ENCODE results near the gene IFITM1. TPM values are rescaled to one million over a fixed set of nuclear protein-coding genes. Genes with fewer than 3 reads are reported as not detected.
"Not testable (repeated sequence)": the region's sequence is repeated elsewhere in the genome, so short reads cannot be mapped to it uniquely, and the experiment has no call there.

Gene IFITM1
- total RNA-seq, 2 donors from 2014 or later = 182 to 220 TPM

- peaks cover 0 to 18% of the 10 kb centered on the region in 2 donors for H3K4me1 ChIP-seq (ENCODE audit: control insufficient read depth in 1 of 2, low read depth in 2 of 2)
- ATAC-seq (ENCODE audit: insufficient number of reproducible peaks, low FRiP score, low read depth) (no peak), DNase-seq (ENCODE audit: low spot score) (no peak)
Observed at GRCh38 chr11:303363-303762, 10.5 kb upstream of the IFITM1 start.

GRCh38 chr11:304061-304506 lies 9.8 kb upstream of the IFITM1 start:
- no peaks in the 10 kb centered on the region for H3K27me3 ChIP-seq (replicated peaks; ENCODE audit: insufficient read depth)
- TF ChIP-seq CTCF (IDR thresholded peaks at IDR 0.05) = no peak
- H3K4me1 ChIP-seq (ENCODE audit: control insufficient read depth in 1 of 2, low read depth in 2 of 2) = peaks cover 0 to 22% of the 10 kb centered on the region in 2 donors
- H3K27ac ChIP-seq = no peak overlapping the region
- no peak for ATAC-seq (ENCODE audit: insufficient number of reproducible peaks, low FRiP score, low read depth)
- H3K9me3 ChIP-seq = no peaks in the 10 kb centered on the region
- no peaks in the 10 kb centered on the region for H3K36me3 ChIP-seq
- DNase-seq (ENCODE audit: low spot score) = no peak
- no peak overlapping the region for H3K4me3 ChIP-seq

More at GRCh38 chr11:303363-303762, 10.5 kb upstream of the IFITM1 start:
- no peak for TF ChIP-seq CTCF (IDR thresholded peaks at IDR 0.05)
- H3K27me3 ChIP-seq (replicated peaks; ENCODE audit: insufficient read depth) = no peaks in the 10 kb centered on the region
- no peaks in the 10 kb centered on the region for H3K36me3 ChIP-seq
- no peak overlapping the region for H3K27ac ChIP-seq
- no peak overlapping the region for H3K4me3 ChIP-seq
- no peaks in the 10 kb centered on the region for H3K9me3 ChIP-seq

GRCh38 chr11:304915-305843 lies 8.7 kb upstream of the IFITM1 start:
- H3K9me3 ChIP-seq = no peaks in the 10 kb centered on the region
- TF ChIP-seq CTCF (IDR thresholded peaks at IDR 0.05) = peak; percentile 54
- no peak overlapping the region for H3K4me3 ChIP-seq
- H3K27ac ChIP-seq = peak overlapping the region in 1 of 2 donors; percentile 18
- H3K4me1 ChIP-seq (ENCODE audit: control insufficient read depth in 1 of 2, low read depth in 2 of 2) = peaks cover 6 to 29% of the 10 kb centered on the region in 2 donors
- no peaks in the 10 kb centered on the region for H3K36me3 ChIP-seq
- no peak for DNase-seq (ENCODE audit: low spot score)
- no peak for ATAC-seq (ENCODE audit: insufficient number of reproducible peaks, low FRiP score, low read depth)
- H3K27me3 ChIP-seq (replicated peaks; ENCODE audit: insufficient read depth) = no peaks in the 10 kb centered on the region

GRCh38 chr11:305844-306211 lies 8.0 kb upstream of the IFITM1 start:
- Histone ChIP-seq H3K4me1 (ENCODE audit: control insufficient read depth in 1 of 2, low read depth in 2 of 2) (peaks cover 6 to 29% of the 10 kb centered on the region in 2 donors), H3K27ac (peak overlapping the region; percentile 18 to 58), H3K9me3 (no peaks in the 10 kb centered on the region), H3K36me3 (no peaks in the 10 kb centered on the region), H3K27me3 (replicated peaks; ENCODE audit: insufficient read depth) (no peaks in the 10 kb centered on the region), H3K4me3 (no peak overlapping the region)
- no peak for TF ChIP-seq CTCF (IDR thresholded peaks at IDR 0.05)
- ATAC-seq (ENCODE audit: insufficient number of reproducible peaks, low FRiP score, low read depth) (no peak), DNase-seq (ENCODE audit: low spot score) (no peak)

- ATAC-seq (ENCODE audit: insufficient number of reproducible peaks, low FRiP score, low read depth) (no peak), DNase-seq (ENCODE audit: low spot score) (no peak)
- TF ChIP-seq CTCF (IDR thresholded peaks at IDR 0.05) = no peak
- H3K4me3 ChIP-seq = no peak overlapping the region
- no peaks in the 10 kb centered on the region for H3K9me3 ChIP-seq
- H3K27me3 ChIP-seq (replicated peaks; ENCODE audit: insufficient read depth) = no peaks in the 10 kb centered on the region
- H3K36me3 ChIP-seq = no peaks in the 10 kb centered on the region
- H3K4me1 ChIP-seq (ENCODE audit: control insufficient read depth in 1 of 2, low read depth in 2 of 2) = peaks cover 8 to 31% of the 10 kb centered on the region in 2 donors
- H3K27ac ChIP-seq = peak overlapping the region; percentile 67 to 81
Observed at GRCh38 chr11:306645-307371, 7.0 kb upstream of the IFITM1 start.

GRCh38 chr11:307766-308708 lies 5.8 kb upstream of the IFITM1 start, which contains the start of gene IFITM2:
Gene IFITM2, plus strand, starts transcription at chr11:307816. Its CDS starts 377 bp downstream, at chr11:308193.
- peaks cover 12 to 40% of the 10 kb centered on the region in 2 donors for H3K4me1 ChIP-seq (ENCODE audit: control insufficient read depth in 1 of 2, low read depth in 2 of 2)

More at GRCh38 chr11:307766-308708, 5.8 kb upstream of the IFITM1 start, which contains the start of gene IFITM2:
- peak within 1 kb of the TSS; percentile 67 to 81 for H3K27ac ChIP-seq
- peak within 1 kb of the TSS; percentile 75 for H3K4me3 ChIP-seq
- not testable (repeated sequence) for H3K27me3 ChIP-seq (replicated peaks; ENCODE audit: insufficient read depth); H3K9me3 ChIP-seq; H3K36me3 ChIP-seq
- DNase-seq (ENCODE audit: low spot score) (peak; percentile 53), ATAC-seq (ENCODE audit: insufficient number of reproducible peaks, low FRiP score, low read depth) (peak; percentile 63)
